H1 (cell line): ENCODE results near the gene ABCG1.

Experiments
- CTCF ChIP-seq, 3 experiments: IDR thresholded peaks; 1 replicate in 2 of 3; 2 replicates in 1 of 3; pipeline versions ENCODE4 v1.5.1 to v1.6.1; 2011; ENCODE audit warnings: low read length in 3 of 3, mild to moderate bottlenecking in 3 of 3, inconsistent platforms in 2 of 3, low read depth in 1 of 3, moderate library complexity in 1 of 3; ENCODE audit not compliant: insufficient read depth in 1 of 3; ENCODE audit errors: control extremely low read depth in 1 of 3
- EP300 ChIP-seq, 2 experiments: IDR thresholded peaks; 1 replicate in 1 of 2; 2 replicates in 1 of 2; pipeline ENCODE4 v1.6.1; 2011 to 2012; ENCODE audit warnings: low read depth in 2 of 2, low read length in 2 of 2, mild to moderate bottlenecking in 2 of 2, borderline replicate concordance in 1 of 2, inconsistent platforms in 1 of 2, moderate library complexity in 1 of 2
- HDAC2 ChIP-seq, 2 experiments: fragments of 300-600 bp in 1 of 2; sonication (generic) in 1 of 2; IDR thresholded peaks; 2 replicates each; pipeline ENCODE4 v1.6.1; 2011 to 2012; ENCODE audit warnings: low read depth in 2 of 2, low read length in 2 of 2, mild to moderate bottlenecking in 2 of 2, moderate library complexity in 2 of 2, borderline replicate concordance in 1 of 2, inconsistent platforms in 1 of 2
- JUND ChIP-seq: IDR thresholded peaks from 2 replicates; pipeline ENCODE4 v1.6.1; 2011; ENCODE audit warnings: mild to moderate bottlenecking, improper control_type of control experiment, low read length
- SIRT6 ChIP-seq: IDR thresholded peaks from one replicate; pipeline ENCODE4 v1.7.1; 2012; ENCODE audit warnings: low read length, inconsistent platforms
- SP1 ChIP-seq: IDR thresholded peaks from 2 replicates; pipeline ENCODE4 v1.6.1; 2011; ENCODE audit warnings: low read depth, low read length
- TF ChIP-seq, protein P1 (sequence below): IDR thresholded peaks from 2 replicates; pipeline ENCODE4 v1.6.1; 2011; ENCODE audit warnings: low read length, improper control_type of control experiment

DNA sequence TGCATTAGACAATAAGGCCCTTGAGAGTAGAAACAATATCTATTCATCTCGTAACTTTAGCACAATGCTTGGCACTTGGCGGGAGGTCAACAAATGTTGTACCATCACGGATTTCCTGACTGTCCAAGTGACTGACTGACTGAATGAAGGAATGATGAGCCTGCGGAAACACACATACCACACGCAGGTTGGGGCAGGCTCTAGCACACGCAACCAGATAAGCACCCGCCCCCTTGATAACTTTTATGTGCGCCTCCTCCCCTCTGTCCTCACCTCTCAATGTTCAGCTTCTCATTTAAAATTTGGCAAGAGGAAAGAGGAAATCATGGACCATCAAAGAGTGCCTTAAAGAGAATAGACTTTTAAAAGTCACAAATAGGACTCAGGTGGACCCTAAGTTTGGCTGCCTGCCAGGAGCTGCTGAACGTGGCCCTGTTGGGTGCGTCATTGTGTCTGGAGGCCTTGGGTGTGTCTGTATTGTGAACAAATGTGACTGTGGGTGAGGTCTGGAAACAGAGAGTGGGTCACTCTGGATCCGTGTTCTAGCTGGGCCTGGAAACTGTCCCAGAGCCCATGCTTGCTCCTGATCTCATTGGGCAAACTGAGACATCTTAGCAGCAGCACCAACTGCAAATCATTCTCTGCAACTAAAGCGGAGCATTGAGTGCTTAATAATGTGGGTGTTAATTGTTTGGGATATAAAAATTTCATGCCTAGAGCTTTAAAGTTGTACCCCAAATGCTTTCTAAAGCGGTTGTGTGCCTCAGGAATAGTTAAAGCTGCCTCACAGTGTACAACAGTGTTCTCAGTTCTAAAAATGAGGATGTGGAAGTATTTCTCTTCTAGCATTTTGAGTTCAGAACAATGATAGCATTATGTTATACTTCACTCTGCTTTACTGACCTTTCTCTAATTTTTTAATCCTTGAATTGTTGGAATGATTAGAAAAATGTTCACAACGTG, 47.6 kb upstream of the ABCG1 start:
- TF ChIP-seq JUND (no peak), SIRT6 (no peak), CTCF (IDR thresholded peaks at IDR 0.05; ENCODE audit: control extremely low read depth in 1 of 3, insufficient read depth in 1 of 3, low read depth in 1 of 3, low read length in 3 of 3) (no peak), SP1 (no peak), EP300 (IDR thresholded peaks at IDR 0.05; ENCODE audit: borderline replicate concordance in 1 of 2, low read depth in 2 of 2, low read length in 2 of 2) (no peak), HDAC2 (IDR thresholded peaks at IDR 0.05; ENCODE audit: borderline replicate concordance in 1 of 2, low read depth in 2 of 2, low read length in 2 of 2) (no peak)
- TF ChIP-seq, protein P1, sequence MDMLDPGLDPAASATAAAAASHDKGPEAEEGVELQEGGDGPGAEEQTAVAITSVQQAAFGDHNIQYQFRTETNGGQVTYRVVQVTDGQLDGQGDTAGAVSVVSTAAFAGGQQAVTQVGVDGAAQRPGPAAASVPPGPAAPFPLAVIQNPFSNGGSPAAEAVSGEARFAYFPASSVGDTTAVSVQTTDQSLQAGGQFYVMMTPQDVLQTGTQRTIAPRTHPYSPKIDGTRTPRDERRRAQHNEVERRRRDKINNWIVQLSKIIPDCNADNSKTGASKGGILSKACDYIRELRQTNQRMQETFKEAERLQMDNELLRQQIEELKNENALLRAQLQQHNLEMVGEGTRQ, result no peak
